MCF 10A (cell line): Measurements from ENCODE around the gene MXD4. TPM values are rescaled to one million over a fixed set of nuclear protein-coding genes. Genes with fewer than 3 reads are reported as not detected.

ENCODE experiments used
- BruUV-seq: library from RNA; stranded (reverse); fragments of 400-500 nt; replicated peaks from 2 replicates; lab custom pipeline; 2021; lab: Mats Ljungman, UMichigan
- CTCF ChIA-PET: fragments of 300-600 bp; sonication (Branson Sonifier 250); formaldehyde crosslinking; extraction: SDS; loops from one replicate; lab custom pipeline; 2021; ENCODE audit warnings: antibody characterized with exemption, inconsistent platforms; lab: Yijun Ruan, JAX
- POLR2A ChIA-PET: fragments of 300-600, 350-650 bp; sonication (Branson Sonifier 250); formaldehyde crosslinking; extraction: SDS; loops from one replicate; lab custom pipeline; 2020; ENCODE audit warnings: antibody characterized with exemption, inconsistent platforms; lab: Yijun Ruan, JAX
- DNase-seq: peaks from one replicate; pipeline ENCODE4 v3.0.0-alpha.2; 2018; ENCODE audit not compliant: unreplicated experiment
- H3K27ac Mint-ChIP-seq: one replicate; pipeline ENCODE4 v1.8.0; 2022; ENCODE audit warnings: mild to moderate bottlenecking, low read depth, mixed read lengths; ENCODE audit not compliant: unreplicated experiment
- H3K27me3 Mint-ChIP-seq: one replicate; pipeline ENCODE4 v1.8.0; 2022; ENCODE audit warnings: mixed read lengths; ENCODE audit not compliant: insufficient read depth, unreplicated experiment
- H3K36me3 Mint-ChIP-seq: one replicate; pipeline ENCODE4 v1.8.0; 2022; ENCODE audit warnings: mild to moderate bottlenecking, moderate library complexity, mixed read lengths; ENCODE audit not compliant: insufficient read depth, unreplicated experiment
- H3K4me1 Mint-ChIP-seq: one replicate; pipeline ENCODE4 v1.8.0; 2022; ENCODE audit warnings: mixed read lengths; ENCODE audit not compliant: insufficient read depth, unreplicated experiment
- H3K4me3 Mint-ChIP-seq: one replicate; pipeline ENCODE4 v1.8.0; 2022; ENCODE audit warnings: mild to moderate bottlenecking, moderate library complexity, mixed read lengths; ENCODE audit not compliant: unreplicated experiment
- H3K9me3 Mint-ChIP-seq: one replicate; pipeline ENCODE4 v1.8.0; 2022; ENCODE audit warnings: mixed read lengths; ENCODE audit not compliant: unreplicated experiment
- intact Hi-C: fragments of 100-400 bp; cut with micrococcal nuclease; formaldehyde crosslinking; loops from 2 replicates; pipeline ENCODE4 v1.14.1; 2022
- total RNA-seq: library from RNA; stranded (reverse); gene quantifications from 2 replicates; pipeline ENCODE4 v1.2.3, GENCODE V29; 2022
- TF ChIP-seq, protein P1 (sequence below): fragments of 200-600 bp; IDR thresholded peaks from one replicate; pipeline ENCODE4 v1.8.0; 2022; ENCODE audit warnings: antibody characterized with exemption, mild to moderate bottlenecking; ENCODE audit not compliant: unreplicated experiment

The MXD4 gene
- total RNA-seq, 1 experiment from 2014 or later, result 50.2 TPM

DNA sequence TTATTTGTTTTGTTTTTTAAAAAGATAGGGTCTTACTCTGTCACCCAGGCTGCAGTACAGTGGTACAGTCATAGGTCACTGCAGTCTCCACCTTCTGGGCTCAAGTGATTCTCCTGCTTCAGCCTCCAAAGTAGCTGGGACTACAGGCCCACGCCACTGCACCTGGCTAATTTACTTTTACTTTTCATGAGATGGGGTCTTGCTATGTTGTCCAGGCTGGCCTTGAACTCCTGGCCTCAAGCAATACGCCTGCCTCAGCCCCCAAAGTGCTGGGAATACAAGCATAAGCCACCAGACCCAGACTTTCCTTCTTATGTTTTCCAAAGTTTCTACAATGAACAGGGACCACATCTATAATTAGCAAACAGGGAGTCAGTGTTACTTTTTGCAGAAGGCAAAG lies 37.9 kb upstream of the MXD4 start:
- Mint-ChIP-seq H3K4me3 (no peak overlapping the region), H3K36me3 (no peaks in the 10 kb centered on the region), H3K27ac (no peak overlapping the region), H3K4me1 (no peaks in the 10 kb centered on the region), H3K27me3 (peaks cover 18% of the 10 kb centered on the region), H3K9me3 (no peaks in the 10 kb centered on the region)
- DNase-seq, result no peak
- ChIA-PET CTCF (no interaction called here), POLR2A (no interaction called here)
- TF ChIP-seq, protein P1, sequence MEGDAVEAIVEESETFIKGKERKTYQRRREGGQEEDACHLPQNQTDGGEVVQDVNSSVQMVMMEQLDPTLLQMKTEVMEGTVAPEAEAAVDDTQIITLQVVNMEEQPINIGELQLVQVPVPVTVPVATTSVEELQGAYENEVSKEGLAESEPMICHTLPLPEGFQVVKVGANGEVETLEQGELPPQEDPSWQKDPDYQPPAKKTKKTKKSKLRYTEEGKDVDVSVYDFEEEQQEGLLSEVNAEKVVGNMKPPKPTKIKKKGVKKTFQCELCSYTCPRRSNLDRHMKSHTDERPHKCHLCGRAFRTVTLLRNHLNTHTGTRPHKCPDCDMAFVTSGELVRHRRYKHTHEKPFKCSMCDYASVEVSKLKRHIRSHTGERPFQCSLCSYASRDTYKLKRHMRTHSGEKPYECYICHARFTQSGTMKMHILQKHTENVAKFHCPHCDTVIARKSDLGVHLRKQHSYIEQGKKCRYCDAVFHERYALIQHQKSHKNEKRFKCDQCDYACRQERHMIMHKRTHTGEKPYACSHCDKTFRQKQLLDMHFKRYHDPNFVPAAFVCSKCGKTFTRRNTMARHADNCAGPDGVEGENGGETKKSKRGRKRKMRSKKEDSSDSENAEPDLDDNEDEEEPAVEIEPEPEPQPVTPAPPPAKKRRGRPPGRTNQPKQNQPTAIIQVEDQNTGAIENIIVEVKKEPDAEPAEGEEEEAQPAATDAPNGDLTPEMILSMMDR, result no peak
- intact Hi-C loops, result no loop called here
- BruUV-seq, result no TSS peak

- H3K36me3 Mint-ChIP-seq, result no peaks in the 10 kb centered on the region
- peaks cover 18% of the 10 kb centered on the region for H3K27me3 Mint-ChIP-seq
- H3K9me3 Mint-ChIP-seq, result no peaks in the 10 kb centered on the region
- TF ChIP-seq, protein P1, result no peak
- ChIA-PET POLR2A (interaction anchor here (0.7 kb wide), 1 partner anchor 103 kb away, joined by 3 read pairs; no protein-coding TSS in a partner anchor), CTCF (interaction anchor here (0.6 kb wide), 1 partner anchor 238 kb away, joined by 3 read pairs; no protein-coding TSS in a partner anchor)
- no peaks in the 10 kb centered on the region for H3K4me1 Mint-ChIP-seq
- BruUV-seq, result no TSS peak
- intact Hi-C loops, result no loop called here
- H3K4me3 Mint-ChIP-seq, result no peak overlapping the region
- DNase-seq, result no peak
- no peak overlapping the region for H3K27ac Mint-ChIP-seq
These were observed 36.7 kb upstream of the MXD4 start for GRCh38 chr4:2298532-2298991.

DNA sequence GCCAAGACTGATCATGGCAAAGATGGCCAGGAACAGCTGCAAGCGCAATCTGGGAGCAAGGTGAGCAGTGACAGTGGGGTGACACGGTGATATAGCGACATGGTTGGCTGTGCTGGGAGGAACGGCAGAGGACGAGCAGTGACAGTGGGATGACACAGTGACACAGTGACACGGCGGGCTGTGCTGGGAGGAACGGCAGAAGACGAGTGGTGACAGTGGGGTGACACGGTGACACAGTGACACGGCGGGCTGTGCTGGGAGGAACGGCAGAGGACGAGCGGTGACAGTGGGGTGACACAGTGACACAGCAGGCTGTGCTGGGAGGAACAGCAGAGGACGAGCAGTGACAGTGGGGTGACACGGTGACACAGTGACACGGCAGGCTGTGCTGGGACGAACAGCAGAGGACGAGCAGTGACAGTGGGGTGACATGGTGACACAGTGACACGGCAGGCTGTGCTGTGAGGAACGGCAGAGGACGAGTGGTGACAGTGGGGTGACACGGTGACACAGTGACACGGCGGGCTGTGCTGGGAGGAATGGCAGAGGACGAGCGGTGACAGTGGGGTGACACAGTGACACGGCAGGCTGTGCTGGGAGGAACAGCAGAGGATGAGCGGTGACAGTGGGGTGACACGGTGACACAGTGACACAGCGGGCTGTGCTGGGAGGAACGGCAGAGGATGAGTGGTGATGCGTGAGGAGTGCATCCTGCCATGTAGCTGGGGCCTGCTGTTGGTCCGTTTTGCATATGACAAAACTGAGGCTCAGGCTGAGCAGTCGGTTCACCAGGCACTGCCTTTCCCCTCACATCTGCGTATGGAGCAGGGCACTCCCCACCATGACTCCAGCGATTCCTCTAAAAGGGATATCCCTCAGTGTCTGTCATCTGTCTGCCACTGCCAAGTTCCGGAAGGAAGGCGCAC lies 36.0 kb upstream of the MXD4 start:
- TF ChIP-seq, protein P1, result no peak
- no TSS peak for BruUV-seq
- Mint-ChIP-seq H3K27me3 (peaks cover 18% of the 10 kb centered on the region), H3K4me1 (no peaks in the 10 kb centered on the region), H3K36me3 (no peaks in the 10 kb centered on the region), H3K4me3 (no peak overlapping the region), H3K27ac (no peak overlapping the region), H3K9me3 (no peaks in the 10 kb centered on the region)
- POLR2A ChIA-PET, result interaction anchor here (0.7 kb wide), 1 partner anchor 104 kb away, joined by 3 read pairs; no protein-coding TSS in a partner anchor
- intact Hi-C loops, result no loop called here
- no peak for DNase-seq
- CTCF ChIA-PET, result no interaction called here
